ENCODE data around the gene FAM171A2. TPM values are rescaled to one million over a fixed set of nuclear protein-coding genes. Genes with fewer than 3 reads are reported as not detected.
A peak's percentile ranks its signal among the peaks of the same experiment; 100 is the strongest.
"Not testable (repeated sequence)": the region's sequence is repeated elsewhere in the genome, so short reads cannot be mapped to it uniquely, and the experiment has no call there.

The FAM171A2 gene
- total and polyA plus RNA-seq, 5 donors, result 1.9 to 4.0 (median 3.0) TPM

- 91% methylated on average over 8 of the region's 8 CpGs for WGBS
- Histone ChIP-seq H3K4me3 (ENCODE audit: low read length) (no peak overlapping the region), H3K4me1 (ENCODE audit: control insufficient read depth, insufficient read depth, low read length) (no peaks in the 10 kb centered on the region), H3K27me3 (ENCODE audit: control insufficient read depth, insufficient read depth) (no peaks in the 10 kb centered on the region), H3K27ac (ENCODE audit: low read length) (no peak overlapping the region), H3K9me3 (ENCODE audit: control insufficient read depth, low read length) (no peaks in the 10 kb centered on the region)
- intact Hi-C loops (cut with DNase I), result no loop called here
- ATAC-seq (no peak), DNase-seq (peak in 2 of 3 donors; percentile 44 to 55)
These were observed 12.2 kb downstream of the FAM171A2 start for GRCh38 chr17:44351464-44351863.

DNA sequence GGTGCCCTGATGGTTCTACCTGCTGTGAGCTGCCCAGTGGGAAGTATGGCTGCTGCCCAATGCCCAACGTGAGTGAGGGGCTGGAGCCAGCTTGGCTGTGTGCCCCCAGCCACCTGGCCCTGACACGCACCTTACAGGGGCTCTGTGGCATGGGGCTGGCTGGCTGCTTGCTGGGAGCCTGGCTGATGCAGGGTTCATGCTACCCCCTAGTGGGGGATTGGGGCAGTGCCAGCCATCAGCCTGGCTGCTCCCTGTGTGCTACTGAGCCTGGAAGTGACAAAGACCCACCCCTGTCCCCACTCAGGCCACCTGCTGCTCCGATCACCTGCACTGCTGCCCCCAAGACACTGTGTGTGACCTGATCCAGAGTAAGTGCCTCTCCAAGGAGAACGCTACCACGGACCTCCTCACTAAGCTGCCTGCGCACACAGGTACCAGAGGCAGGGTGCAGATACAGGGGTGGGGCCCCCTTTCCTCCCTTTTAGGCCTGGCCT lies 12.9 kb downstream of the FAM171A2 start:
- 65% methylated on average over 6 of the region's 6 CpGs for WGBS
- no peak overlapping the region for H3K4me3 ChIP-seq (ENCODE audit: low read length)
- ATAC-seq (peak; percentile 37 to 57), DNase-seq (peak; percentile 68 to 87 (median 85))
- no peaks in the 10 kb centered on the region for H3K4me1 ChIP-seq (ENCODE audit: control insufficient read depth, insufficient read depth, low read length)
- intact Hi-C loops (cut with DNase I), result no loop called here
- no peak overlapping the region for H3K27ac ChIP-seq (ENCODE audit: low read length)
- H3K27me3 ChIP-seq (ENCODE audit: control insufficient read depth, insufficient read depth), result no peaks in the 10 kb centered on the region
- H3K9me3 ChIP-seq (ENCODE audit: control insufficient read depth, low read length), result no peaks in the 10 kb centered on the region

GRCh38 chr17:44349553-44350070 lies 14.0 kb downstream of the FAM171A2 start:
- ATAC-seq (no peak), DNase-seq (peak in 2 of 3 donors; percentile 44 to 53)
- no peaks in the 10 kb centered on the region for H3K9me3 ChIP-seq (ENCODE audit: control insufficient read depth, low read length)
- no peaks in the 10 kb centered on the region for H3K4me1 ChIP-seq (ENCODE audit: control insufficient read depth, insufficient read depth, low read length)
- 90% methylated on average over 12 of the region's 12 CpGs for WGBS
- H3K27me3 ChIP-seq (ENCODE audit: control insufficient read depth, insufficient read depth), result no peaks in the 10 kb centered on the region
- H3K27ac ChIP-seq (ENCODE audit: low read length), result no peak overlapping the region
- intact Hi-C loops (cut with DNase I), result no loop called here
- H3K4me3 ChIP-seq (ENCODE audit: low read length), result no peak overlapping the region

DNA sequence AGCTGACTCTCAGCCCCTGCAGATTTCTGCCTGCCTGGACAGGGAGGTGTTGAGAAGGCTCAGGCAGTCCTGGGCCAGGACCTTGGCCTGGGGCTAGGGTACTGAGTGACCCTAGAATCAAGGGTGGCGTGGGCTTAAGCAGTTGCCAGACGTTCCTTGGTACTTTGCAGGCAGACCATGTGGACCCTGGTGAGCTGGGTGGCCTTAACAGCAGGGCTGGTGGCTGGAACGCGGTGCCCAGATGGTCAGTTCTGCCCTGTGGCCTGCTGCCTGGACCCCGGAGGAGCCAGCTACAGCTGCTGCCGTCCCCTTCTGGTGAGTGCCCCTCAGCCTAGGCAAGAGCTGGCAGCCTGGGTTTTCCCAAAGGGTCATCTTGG lies 14.7 kb downstream of the FAM171A2 start:
- Histone ChIP-seq H3K9me3 (ENCODE audit: control insufficient read depth, low read length) (no peaks in the 10 kb centered on the region), H3K4me1 (ENCODE audit: control insufficient read depth, insufficient read depth, low read length) (no peaks in the 10 kb centered on the region), H3K27ac (ENCODE audit: low read length) (no peak overlapping the region), H3K27me3 (ENCODE audit: control insufficient read depth, insufficient read depth) (no peaks in the 10 kb centered on the region), H3K4me3 (ENCODE audit: low read length) (no peak overlapping the region)
- WGBS, result 87% methylated on average over 6 of the region's 6 CpGs
- ATAC-seq (no peak), DNase-seq (peak in 1 of 3 donors; percentile 56)
- intact Hi-C loops (cut with DNase I), result no loop called here

DNA sequence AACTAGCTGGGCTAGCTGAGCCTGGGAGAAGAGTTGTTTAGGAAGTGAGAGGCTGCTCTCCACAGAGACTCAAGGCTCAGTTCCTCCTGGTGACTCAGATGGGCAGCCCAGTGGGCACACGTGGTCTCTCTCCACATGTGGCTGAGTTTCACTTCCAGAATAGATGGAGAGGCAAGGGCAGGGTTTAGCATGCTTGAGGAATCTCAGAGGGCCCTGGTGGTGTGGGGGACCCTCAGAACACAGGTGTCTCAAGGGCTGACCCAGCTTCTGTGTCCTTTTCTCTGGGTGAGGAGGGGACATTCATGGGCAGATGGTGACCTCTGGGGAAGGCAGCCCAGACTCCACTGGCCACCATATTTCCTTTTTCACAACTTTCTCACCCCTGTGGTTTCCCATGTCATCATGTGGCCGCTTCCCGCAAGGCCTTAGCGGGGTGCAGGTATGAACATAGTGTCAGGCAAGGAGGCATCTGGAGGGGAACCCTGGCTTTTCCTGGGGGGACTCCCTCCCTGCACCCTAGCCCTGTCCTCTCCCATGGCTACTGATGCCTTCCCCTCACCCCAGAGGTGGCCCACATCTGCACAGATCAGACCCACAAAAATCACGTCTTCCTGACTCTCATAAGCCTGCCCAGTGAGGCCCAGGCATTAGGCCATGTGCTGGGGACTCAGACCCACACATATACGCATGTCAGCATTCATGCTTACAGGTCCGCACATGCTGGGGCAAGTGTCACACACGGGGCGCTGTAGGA lies 15.2 kb downstream of the FAM171A2 start:
- intact Hi-C loops (cut with DNase I), result no loop called here
- 77% methylated on average over 9 of the region's 9 CpGs for WGBS
- no peaks in the 10 kb centered on the region for H3K9me3 ChIP-seq (ENCODE audit: control insufficient read depth, low read length)
- ATAC-seq (no peak), DNase-seq (peak in 2 of 3 donors; percentile 59 to 76)
- no peaks in the 10 kb centered on the region for H3K4me1 ChIP-seq (ENCODE audit: control insufficient read depth, insufficient read depth, low read length)
- H3K27ac ChIP-seq (ENCODE audit: low read length), result no peak overlapping the region
- H3K4me3 ChIP-seq (ENCODE audit: low read length), result no peak overlapping the region
- H3K27me3 ChIP-seq (ENCODE audit: control insufficient read depth, insufficient read depth), result no peaks in the 10 kb centered on the region

DNA sequence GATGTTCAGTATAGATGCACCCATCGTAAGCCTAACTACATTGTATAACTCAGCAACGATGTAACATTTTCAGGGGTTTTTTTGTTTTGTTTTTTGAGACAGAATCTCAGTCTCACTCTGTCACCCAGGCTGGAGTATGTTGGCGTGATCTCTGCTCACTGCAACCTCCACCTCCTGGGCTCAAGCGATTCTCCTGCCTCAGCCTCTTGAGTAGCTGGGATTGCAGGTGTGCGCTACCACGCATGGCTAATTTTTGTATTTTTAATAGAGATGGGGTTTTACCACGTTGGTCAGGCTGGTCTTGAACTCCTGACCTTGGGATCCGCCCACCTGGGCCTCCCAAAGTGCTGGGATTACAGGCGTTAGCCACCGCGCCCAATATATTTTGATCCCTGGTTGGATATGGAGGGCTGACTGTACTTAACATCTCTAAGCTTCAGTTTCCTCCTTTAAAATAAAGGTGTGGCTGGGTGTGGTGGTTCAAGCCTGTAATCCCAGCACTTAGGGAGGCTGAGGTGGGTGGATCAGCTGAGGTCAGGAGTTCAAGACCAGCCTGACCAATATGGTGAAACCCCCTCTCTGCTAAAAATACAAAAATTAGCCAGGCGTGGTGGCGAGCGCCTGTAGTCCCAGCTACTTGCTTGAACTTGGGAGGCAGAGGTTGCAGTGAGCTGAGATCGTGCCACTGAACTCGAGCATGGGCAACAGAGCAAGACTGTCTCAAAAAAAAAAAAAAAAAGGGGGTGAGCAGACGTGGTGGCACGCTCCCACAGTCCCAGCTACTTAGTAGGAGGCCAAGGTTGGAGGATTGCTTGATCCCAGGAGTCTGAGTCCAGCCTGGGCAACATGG lies 16.2 kb downstream of the FAM171A2 start:
- intact Hi-C loops (cut with DNase I), result not testable (repeated sequence)

GRCh38 chr17:44346064-44346844 lies 17.4 kb downstream of the FAM171A2 start:
- Histone ChIP-seq H3K4me3 (ENCODE audit: low read length) (no peak overlapping the region), H3K9me3 (ENCODE audit: control insufficient read depth, low read length) (no peaks in the 10 kb centered on the region), H3K4me1 (ENCODE audit: control insufficient read depth, insufficient read depth, low read length) (no peaks in the 10 kb centered on the region), H3K27me3 (ENCODE audit: control insufficient read depth, insufficient read depth) (no peaks in the 10 kb centered on the region), H3K27ac (ENCODE audit: low read length) (peak overlapping the region; percentile 90)
- peak in 1 of 3 donors; percentile 41 for DNase-seq
- 73% methylated on average over 13 of the region's 13 CpGs for WGBS
- no peak for ATAC-seq
- intact Hi-C loops (cut with DNase I), result no loop called here

More for the DNA sequence above, 16.2 kb downstream of the FAM171A2 start:
- not testable (repeated sequence) for H3K27ac ChIP-seq (ENCODE audit: low read length); H3K4me1 ChIP-seq (ENCODE audit: control insufficient read depth, insufficient read depth, low read length); H3K9me3 ChIP-seq (ENCODE audit: control insufficient read depth, low read length); H3K4me3 ChIP-seq (ENCODE audit: low read length); ATAC-seq; H3K27me3 ChIP-seq (ENCODE audit: control insufficient read depth, insufficient read depth)
- peak in 1 of 3 donors; percentile 20 for DNase-seq
- 85% methylated on average over 18 of the region's 18 CpGs for WGBS

DNA sequence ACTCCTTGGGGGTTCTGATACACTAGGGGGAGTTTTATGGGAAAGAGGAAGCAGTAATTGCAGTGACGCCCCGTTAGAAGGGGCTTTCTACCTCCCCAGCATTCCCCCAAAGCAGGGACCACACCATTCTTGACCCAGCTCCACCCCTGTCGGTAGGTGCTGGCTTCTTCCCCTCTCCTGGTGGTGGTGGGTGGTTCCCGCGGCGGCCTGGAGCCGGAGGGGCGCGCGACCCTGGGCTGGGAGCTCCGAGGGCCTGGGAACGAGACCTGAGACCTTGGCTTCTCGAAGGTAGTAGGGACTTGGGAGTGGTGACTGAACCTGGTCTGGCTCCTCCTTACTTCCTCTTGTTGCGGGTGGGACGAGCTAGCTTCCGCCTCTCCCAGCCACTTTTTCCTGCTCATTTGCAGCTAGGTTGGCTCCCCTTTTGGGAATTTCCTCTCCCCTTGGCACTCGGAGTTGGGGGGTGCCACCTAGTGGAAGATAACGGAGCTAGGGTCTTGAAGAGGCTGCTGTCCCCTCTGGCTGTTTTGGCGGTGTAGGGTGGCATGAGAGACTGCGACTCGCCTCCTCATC lies 18.1 kb downstream of the FAM171A2 start:
- 1% methylated on average over 21 of the region's 21 CpGs for WGBS
- Histone ChIP-seq H3K27ac (ENCODE audit: low read length) (peak overlapping the region; percentile 90), H3K9me3 (ENCODE audit: control insufficient read depth, low read length) (no peaks in the 10 kb centered on the region), H3K4me1 (ENCODE audit: control insufficient read depth, insufficient read depth, low read length) (no peaks in the 10 kb centered on the region), H3K27me3 (ENCODE audit: control insufficient read depth, insufficient read depth) (no peaks in the 10 kb centered on the region), H3K4me3 (ENCODE audit: low read length) (peak overlapping the region; percentile 85)
- DNase-seq (peak in 2 of 3 donors; percentile 57 to 73), ATAC-seq (peak; percentile 17 to 44)
- intact Hi-C loops (cut with DNase I), result no loop called here

DNA sequence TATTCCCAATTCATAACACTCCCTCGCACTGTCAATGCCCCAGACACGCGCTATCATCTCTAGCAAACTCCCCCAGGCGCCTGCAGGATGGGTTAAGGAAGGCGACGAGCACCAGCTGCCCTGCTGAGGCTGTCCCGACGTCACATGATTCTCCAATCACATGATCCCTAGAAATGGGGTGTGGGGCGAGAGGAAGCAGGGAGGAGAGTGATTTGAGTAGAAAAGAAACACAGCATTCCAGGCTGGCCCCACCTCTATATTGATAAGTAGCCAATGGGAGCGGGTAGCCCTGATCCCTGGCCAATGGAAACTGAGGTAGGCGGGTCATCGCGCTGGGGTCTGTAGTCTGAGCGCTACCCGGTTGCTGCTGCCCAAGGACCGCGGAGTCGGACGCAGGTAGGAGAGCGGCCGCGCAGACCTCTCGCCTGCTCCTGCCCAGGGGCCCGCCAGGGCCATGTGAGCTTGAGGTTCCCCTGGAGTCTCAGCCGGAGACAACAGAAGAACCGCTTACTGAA lies 18.7 kb downstream of the FAM171A2 start, which contains the start of gene GRN:
TSS of gene GRN (plus strand) at position 364 of the 515 bp plus-strand sequence. CDS start 3,863 bp downstream, outside the sequence.
- Histone ChIP-seq H3K27ac (ENCODE audit: low read length) (peak within 1 kb of the TSS; percentile 90), H3K4me1 (ENCODE audit: control insufficient read depth, insufficient read depth, low read length) (no peaks in the 10 kb centered on the region), H3K4me3 (ENCODE audit: low read length) (peak within 1 kb of the TSS; percentile 85), H3K9me3 (ENCODE audit: control insufficient read depth, low read length) (no peaks in the 10 kb centered on the region), H3K27me3 (ENCODE audit: control insufficient read depth, insufficient read depth) (no peaks in the 10 kb centered on the region)
- ATAC-seq (peak; percentile 98), DNase-seq (peak; percentile 92 to 97 (median 94))
- under 1% methylated on average over 26 of the region's 26 CpGs for WGBS
- intact Hi-C loops (cut with DNase I), result no loop called here

Measured in right cardiac atrium (tissue), 5 donors.